GM23248 (cell line): ENCODE data around the gene SELENOF. TPM values are rescaled to one million over a fixed set of nuclear protein-coding genes. Genes with fewer than 3 reads are reported as not detected.

ENCODE experiments used
- DNase-seq: peaks from one replicate; pipeline ENCODE4 v3.0.0-alpha.2; 2015
- H2AFZ ChIP-seq: fragments of 200-600 bp; sonication (generic); 2 replicates; pipeline ENCODE4 v1.6.1; 2016; ENCODE audit warnings: antibody characterized with exemption
- H3F3A ChIP-seq: fragments of 200-600 bp; sonication (generic); 2 replicates; pipeline ENCODE4 v1.6.1; 2016; ENCODE audit warnings: mild to moderate bottlenecking, antibody characterized with exemption, mixed run types; ENCODE audit not compliant: insufficient read depth
- H3K27ac ChIP-seq: fragments of 200-600 bp; sonication (generic); 2 replicates; pipeline ENCODE4 v1.5.1; 2016; ENCODE audit warnings: mild to moderate bottlenecking
- H3K27me3 ChIP-seq: fragments of 200-600 bp; sonication (generic); replicated peaks from 2 replicates; pipeline ENCODE4 v1.6.1; 2016; ENCODE audit warnings: mild to moderate bottlenecking; ENCODE audit not compliant: insufficient read depth
- H3K36me3 ChIP-seq: fragments of 200-600 bp; sonication (generic); 2 replicates; pipeline ENCODE4 v1.6.1; 2016; ENCODE audit warnings: low read depth, mild to moderate bottlenecking
- H3K4me1 ChIP-seq: fragments of 200-600 bp; sonication (generic); 2 replicates; pipeline ENCODE4 v1.6.1; 2016; ENCODE audit warnings: mild to moderate bottlenecking; ENCODE audit not compliant: insufficient read depth
- H3K4me2 ChIP-seq: fragments of 200-600 bp; sonication (generic); one replicate; pipeline ENCODE4 v1.6.1; 2016; ENCODE audit warnings: mild to moderate bottlenecking; ENCODE audit not compliant: unreplicated experiment
- H3K4me3 ChIP-seq: fragments of 200-600 bp; sonication (generic); 2 replicates; pipeline ENCODE4 v1.5.1; 2016; ENCODE audit warnings: mild to moderate bottlenecking
- H3K79me2 ChIP-seq: fragments of 200-600 bp; sonication (generic); 2 replicates; pipeline ENCODE4 v1.6.1; 2016; ENCODE audit warnings: mild to moderate bottlenecking; ENCODE audit not compliant: insufficient read depth
- H3K9ac ChIP-seq: fragments of 200-600 bp; sonication (generic); 2 replicates; pipeline ENCODE4 v1.6.1; 2016; ENCODE audit warnings: mild to moderate bottlenecking
- H3K9me2 ChIP-seq: fragments of 200-600 bp; sonication (generic); 2 replicates; pipeline ENCODE4 v1.6.1; 2016; ENCODE audit warnings: mixed run types, mild to moderate bottlenecking, moderate library complexity; ENCODE audit not compliant: insufficient read depth
- H3K9me3 ChIP-seq: fragments of 200-600 bp; sonication (generic); one replicate; pipeline ENCODE4 v1.6.1; 2017; ENCODE audit warnings: low read depth
- H4K20me1 ChIP-seq: fragments of 200-600 bp; sonication (generic); 2 replicates; pipeline ENCODE4 v1.6.0; 2016; ENCODE audit not compliant: insufficient read depth
- EZH2 ChIP-seq: fragments of 200-600 bp; sonication (generic); IDR thresholded peaks from 2 replicates; pipeline ENCODE4 v1.6.1; 2018; ENCODE audit warnings: antibody characterized with exemption, mild to moderate bottlenecking; ENCODE audit not compliant: insufficient read depth, poor library complexity, severe bottlenecking
- EZH2phosphoT487 ChIP-seq: fragments of 200-600 bp; sonication (generic); IDR thresholded peaks from 2 replicates; pipeline ENCODE4 v1.6.1; 2018; ENCODE audit warnings: antibody characterized with exemption, moderate library complexity, mild to moderate bottlenecking, low read depth; ENCODE audit not compliant: insufficient read depth
- WGBS, 2 experiments: methylation state at CpG; one replicate each; pipeline ENCODE4 v1.1.6; 2015 to 2017; ENCODE audit warnings: low lambda C conversion rate in 2 of 2, low coverage in 1 of 2; ENCODE audit errors: missing lambda C conversion rate in 2 of 2; 5-methylcytosine and 5-hydroxymethylcytosine counted together
- in situ Hi-C: fragments of 300-500 bp; cut with MboI; formaldehyde crosslinking; loops from 2 replicates; pipeline ENCODE4 v1.15.0; 2020
- polyA plus RNA-seq: library from polyadenylated mRNA; unstranded; fragments of >200 nt; fragmentation: Nextera tagmentation; extraction: Ambion mirVana; gene quantifications from 2 replicates; pipeline ENCODE4 v1.2.1, GENCODE V29; 2016
- total RNA-seq: library from RNA; depleted of rRNA; stranded (reverse); fragments of >200 nt; shearing (Covaris generic); gene quantifications from 2 replicates; pipeline ENCODE4 v1.2.3, GENCODE V29; 2014

The SELENOF gene
- total and polyA plus RNA-seq, 2 experiments from 2014 or later = 280 to 296 TPM

- Histone ChIP-seq H3K4me1 (no peaks in the 10 kb centered on the region), H3K9me3 (no peaks in the 10 kb centered on the region), H3K9me2 (no peaks in the 10 kb centered on the region), H3K36me3 (0 out of 2 replicates have a peak, but pooled peaks cover 7% of the 10 kb centered on the region), H3K9ac (no peak overlapping the region), H3F3A (no peaks in the 10 kb centered on the region), H2AFZ (no peak overlapping the region), H3K27ac (no peak overlapping the region), H3K79me2 (peaks cover 1% of the 10 kb centered on the region), H3K4me2 (no peak overlapping the region), H3K27me3 (no peaks in the 10 kb centered on the region), H3K4me3 (no peak overlapping the region), H4K20me1 (0 out of 2 replicates have a peak, but pooled peaks cover 3% of the 10 kb centered on the region)
- TF ChIP-seq EZH2 (no peak), EZH2phosphoT487 (no peak)
- DNase-seq = no peak
- in situ Hi-C loops = no loop called here
- WGBS, 2 experiments = 97 to 98% methylated on average over 3 of the region's 3 CpGs
Measured at GRCh38 chr1:86858524-86859261, 55.2 kb downstream of the SELENOF start.

GRCh38 chr1:86856196-86856595 is 57.7 kb downstream of the SELENOF start:
- Histone ChIP-seq H4K20me1 (no peaks in the 10 kb centered on the region), H3K27ac (no peak overlapping the region), H3K4me3 (no peak overlapping the region), H3K9ac (no peak overlapping the region), H3K27me3 (no peaks in the 10 kb centered on the region), H3K4me2 (no peak overlapping the region), H3K79me2 (no peaks in the 10 kb centered on the region), H3F3A (no peaks in the 10 kb centered on the region), H3K9me3 (no peaks in the 10 kb centered on the region), H3K9me2 (no peaks in the 10 kb centered on the region), H2AFZ (no peak overlapping the region), H3K36me3 (no peaks in the 10 kb centered on the region), H3K4me1 (no peaks in the 10 kb centered on the region)
- no peak for TF ChIP-seq EZH2phosphoT487
- no peak for TF ChIP-seq EZH2
- in situ Hi-C loops = no loop called here
- no peak for DNase-seq
- 85 to 86% methylated on average over 6 of the region's 6 CpGs for WGBS, 2 experiments

GRCh38 chr1:86854352-86854751 is 59.6 kb downstream of the SELENOF start:
- DNase-seq = no peak
- Histone ChIP-seq H3K27ac (no peak overlapping the region), H3K4me3 (no peak overlapping the region), H4K20me1 (no peaks in the 10 kb centered on the region), H2AFZ (no peak overlapping the region), H3K9me3 (no peaks in the 10 kb centered on the region), H3F3A (no peaks in the 10 kb centered on the region), H3K79me2 (no peaks in the 10 kb centered on the region), H3K4me1 (no peaks in the 10 kb centered on the region), H3K9ac (no peak overlapping the region), H3K9me2 (no peaks in the 10 kb centered on the region), H3K4me2 (no peak overlapping the region), H3K36me3 (no peaks in the 10 kb centered on the region), H3K27me3 (no peaks in the 10 kb centered on the region)
- TF ChIP-seq EZH2 (no peak), EZH2phosphoT487 (no peak)
- in situ Hi-C loops = no loop called here
- 96 to 98% methylated on average over 3 of the region's 3 CpGs for WGBS, 2 experiments

GRCh38 chr1:86852782-86853408 is 61.0 kb downstream of the SELENOF start:
- Histone ChIP-seq H3K79me2 (no peaks in the 10 kb centered on the region), H4K20me1 (no peaks in the 10 kb centered on the region), H3K4me1 (peaks cover 8% of the 10 kb centered on the region; the same call in 1 of the 2 replicates), H3F3A (no peaks in the 10 kb centered on the region), H3K9ac (no peak overlapping the region), H3K4me3 (no peak overlapping the region), H3K4me2 (no peak overlapping the region), H3K9me3 (no peaks in the 10 kb centered on the region), H3K9me2 (no peaks in the 10 kb centered on the region), H3K36me3 (no peaks in the 10 kb centered on the region), H2AFZ (no peak overlapping the region), H3K27ac (no peak overlapping the region), H3K27me3 (no peaks in the 10 kb centered on the region)
- TF ChIP-seq EZH2 = no peak
- no peak for TF ChIP-seq EZH2phosphoT487
- WGBS, 2 experiments = 95 to 96% methylated on average over 7 of the region's 7 CpGs
- DNase-seq = no peak
- in situ Hi-C loops = no loop called here
